Stimulated activated CD4-positive, alpha-beta T cell treated with anti-CD3 and anti-CD28 coated beads, Interleukin-1b, Interleukin-23, amount 100 ng/mL, for 1 hour (primary cell): ENCODE measurements around the gene BMAL1.
A peak's percentile ranks its signal among the peaks of the same experiment; 100 is the strongest.
"Not testable (repeated sequence)": the region's sequence is repeated elsewhere in the genome, so short reads cannot be mapped to it uniquely, and the experiment has no call there.

Source experiments
- DNase-seq, 2 donors: peaks; one replicate each; pipeline ENCODE4 v3.0.0-alpha.2; 2020; ENCODE audit warnings: low read depth in 2 of 2

The BMAL1 gene

GRCh38 chr11:13277768-13278608 lies at the start of gene BMAL1:
TSS of gene BMAL1 (plus strand) at chr11:13277790. CDS start at chr11:13354309, 76,519 bp downstream.
- DNase-seq: peak in 1 of 2 donors; percentile 23

GRCh38 chr11:13228572-13228971 lies 49.0 kb upstream of the BMAL1 start:
- no peak for DNase-seq

- no peak for DNase-seq
Observed at GRCh38 chr11:13229136-13229535, 48.5 kb upstream of the BMAL1 start.

- no peak for DNase-seq
Observed at GRCh38 chr11:13229711-13230318, 47.8 kb upstream of the BMAL1 start.

GRCh38 chr11:13233173-13233745 lies 44.3 kb upstream of the BMAL1 start:
- DNase-seq: no peak

GRCh38 chr11:13235895-13236294 lies 41.7 kb upstream of the BMAL1 start:
- DNase-seq: no peak

GRCh38 chr11:13236626-13237025 lies 41.0 kb upstream of the BMAL1 start:
- DNase-seq: no peak

GRCh38 chr11:13237761-13238160 lies 39.8 kb upstream of the BMAL1 start:
- no peak for DNase-seq

GRCh38 chr11:13238879-13239514 lies 38.6 kb upstream of the BMAL1 start:
- DNase-seq: peak; percentile 7 to 12

- DNase-seq: no peak
Observed at GRCh38 chr11:13242564-13242963, 35.0 kb upstream of the BMAL1 start.

- DNase-seq: no peak
Observed at GRCh38 chr11:13247606-13248296, 29.8 kb upstream of the BMAL1 start.

- DNase-seq: no peak
Observed at GRCh38 chr11:13249177-13249576, 28.4 kb upstream of the BMAL1 start.

GRCh38 chr11:13249992-13250391 lies 27.6 kb upstream of the BMAL1 start:
- DNase-seq: no peak

- no peak for DNase-seq
Observed at GRCh38 chr11:13251966-13252365, 25.6 kb upstream of the BMAL1 start.

- no peak for DNase-seq
Observed at GRCh38 chr11:13252438-13252837, 25.2 kb upstream of the BMAL1 start.

- DNase-seq: no peak
Observed at GRCh38 chr11:13256216-13256615, 21.4 kb upstream of the BMAL1 start.

GRCh38 chr11:13258061-13258460 lies 19.5 kb upstream of the BMAL1 start:
- not testable (repeated sequence) for DNase-seq

GRCh38 chr11:13258855-13259254 lies 18.7 kb upstream of the BMAL1 start:
- no peak for DNase-seq

- DNase-seq: no peak
Observed at GRCh38 chr11:13259374-13259773, 18.2 kb upstream of the BMAL1 start.

GRCh38 chr11:13260201-13260962 lies 17.2 kb upstream of the BMAL1 start:
- DNase-seq: no peak

- DNase-seq: no peak
Observed at GRCh38 chr11:13260963-13261588, 16.5 kb upstream of the BMAL1 start.
